Endothelial cell of umbilical vein (primary cell): ENCODE results near the gene NFATC2.

ENCODE experiments used
- CTCF ChIP-seq, 2 donors: IDR thresholded peaks; 1 replicate in 1 of 2; 2 replicates in 1 of 2; pipeline ENCODE4 v1.5.1; 2011; ENCODE audit warnings: low read length in 2 of 2, mild to moderate bottlenecking in 2 of 2, moderate library complexity in 2 of 2, control low read depth in 1 of 2, inconsistent platforms in 1 of 2, low read depth in 1 of 2; ENCODE audit not compliant: insufficient read depth in 1 of 2; ENCODE audit errors: extremely low read depth in 1 of 2
- MAX ChIP-seq: IDR thresholded peaks from 2 replicates; pipeline ENCODE4 v1.6.1; 2011; ENCODE audit not compliant: insufficient read depth, insufficient read length
- POLR2A ChIP-seq: IDR thresholded peaks from 2 replicates; pipeline ENCODE4 v1.6.1; 2012; ENCODE audit warnings: low read depth, mild to moderate bottlenecking, control low read depth, low read length

- TF ChIP-seq CTCF (IDR thresholded peaks at IDR 0.05; ENCODE audit: extremely low read depth in 1 of 2, insufficient read depth in 1 of 2, low read depth in 1 of 2, low read length in 2 of 2) (no peak), MAX (no peak), POLR2A (no peak)
Observed at GRCh38 chr20:51374456-51374830, 168.1 kb downstream of the NFATC2 start.
